ENCODE measurements around the gene CLN3. TPM values are rescaled to one million over a fixed set of nuclear protein-coding genes. Genes with fewer than 3 reads are reported as not detected.
A peak's percentile ranks its signal among the peaks of the same experiment; 100 is the strongest.

The CLN3 gene
- total and polyA plus RNA-seq, 9 of the 15 experiments (the other 6 are each of a cell fraction or from before 2014, with no cell fraction given) = 2.5 to 27.1 (median 11.6) TPM

DNA sequence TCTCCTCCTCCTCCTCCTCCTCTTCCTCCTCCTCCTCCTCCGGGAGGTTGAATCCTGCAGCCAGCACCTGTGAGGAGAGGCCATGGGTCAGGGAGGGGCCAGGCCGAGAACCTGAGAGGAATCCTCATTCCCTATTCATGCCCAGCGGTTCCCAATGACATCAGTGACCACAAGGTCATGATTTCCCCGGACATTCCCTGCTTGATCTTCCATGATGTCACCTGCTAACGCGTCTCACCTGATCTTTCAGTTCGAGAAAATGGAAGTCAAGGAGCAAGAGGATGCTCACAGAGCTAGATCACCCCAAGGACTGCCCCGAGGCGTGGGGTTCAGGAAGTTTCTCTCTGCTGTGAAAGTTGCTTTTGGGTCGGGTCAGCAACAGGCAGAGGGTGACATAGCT, 8.0 kb upstream of the CLN3 start:
- no peak for TF ChIP-seq ZNF766 (CRISPR knock-in tag; conservative IDR thresholded peaks at IDR 0.05)
- Histone ChIP-seq H3K4me1 (replicated peaks in 1 of 2; ENCODE audit: control insufficient read depth in 2 of 2, insufficient read depth in 2 of 2, low read length in 2 of 2) (peaks cover 4 to 49% of the 10 kb centered on the region in 2 experiments; a peak in 4 of 5 replicates), H3K9ac (ENCODE audit: insufficient read depth in 1 of 2, low read depth in 2 of 2, low read length in 2 of 2) (peak overlapping the region in 1 of 2 experiments; percentile 13; a peak in 2 of 4 replicates), H3K9me1 (ENCODE audit: control insufficient read depth, insufficient read depth, low read length) (no peaks in the 10 kb centered on the region), H2AFZ (ENCODE audit: low read depth, low read length) (no peak overlapping the region), H3K9me3 (replicated peaks; ENCODE audit: control insufficient read depth, insufficient read depth, low read depth, low read length) (no peaks in the 10 kb centered on the region), H3K79me2 (ENCODE audit: control insufficient read depth, insufficient read depth, low read length) (no peaks in the 10 kb centered on the region; the same call in 2 of the 3 replicates), H3K27me3 (ENCODE audit: control insufficient read depth in 2 of 2, insufficient read depth in 2 of 2, low read length in 2 of 2) (peaks cover 0 to 19% of the 10 kb centered on the region in 2 experiments; a peak in 2 of 5 replicates), H3K4me3 (no peak overlapping the region), H3K27ac (ENCODE audit: extremely low read depth, low read depth, low read length) (no peak overlapping the region), H3K4me2 (ENCODE audit: insufficient read depth, low read length) (no peak overlapping the region), H4K20me1 (replicated peaks; ENCODE audit: control insufficient read depth, insufficient read depth, low read length) (no peaks in the 10 kb centered on the region), H3K36me3 (ENCODE audit: control insufficient read depth, insufficient read depth, low read length) (no peaks in the 10 kb centered on the region)
- WGBS (ENCODE audit: insufficient coverage, low coverage, missing lambda C conversion rate) = 27% methylated on average over 10 of the region's 10 CpGs
- POLR2A ChIA-PET = no interaction called here
- in situ Hi-C loops (cut with MboI) = loop anchor here (25.0 kb wide), 1 partner anchor 1712 kb away; no protein-coding TSS in a partner anchor
- FAIRE-seq (no peak), DNase-seq (ENCODE audit: extremely low read depth in 1 of 4, low spot score in 3 of 4) (no peak), ATAC-seq (no peak)
- CTCF ChIA-PET (ENCODE audit: low intra/inter-chr PET ratio) = no interaction called here
- intact Hi-C loops (cut with micrococcal nuclease) = no loop called here
- no TSS peak for BruUV-seq (replicated peaks)

DNA sequence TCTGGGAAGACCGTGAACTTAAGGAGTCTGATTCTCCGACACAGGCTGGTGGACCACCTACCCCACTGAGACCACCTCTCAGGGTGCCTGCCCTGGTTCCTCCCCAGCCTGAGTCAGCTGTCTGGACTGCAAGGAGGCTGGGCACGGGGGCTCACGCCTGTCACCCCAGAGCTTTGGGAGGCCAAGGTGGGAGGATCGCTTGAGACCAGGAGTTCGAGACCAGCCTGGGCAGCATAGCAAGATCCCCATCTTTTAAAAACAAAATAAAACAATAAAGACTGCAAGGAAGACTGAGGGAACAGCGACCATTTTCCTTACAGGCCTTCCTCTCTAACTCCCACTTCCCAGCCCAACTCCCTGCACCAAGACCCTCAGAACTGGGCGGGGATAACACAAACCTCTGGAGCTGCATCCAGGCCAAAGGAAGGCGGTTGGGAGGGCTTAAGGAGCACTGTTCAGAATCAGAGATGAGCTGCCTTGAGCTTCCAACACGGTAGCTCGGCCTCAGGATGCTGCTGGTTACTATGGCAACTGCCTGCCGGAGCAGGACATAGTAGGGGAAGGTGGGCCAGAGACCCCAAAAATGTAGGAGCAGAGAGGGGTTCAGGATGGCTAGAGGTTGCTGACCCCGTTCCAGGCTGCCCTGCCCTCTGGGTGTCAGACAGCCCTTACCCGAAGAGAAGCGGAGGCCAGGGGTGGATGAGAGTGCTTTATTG, 7.0 kb upstream of the CLN3 start:
- Histone ChIP-seq H3K36me3 (ENCODE audit: control insufficient read depth, insufficient read depth, low read length) (no peaks in the 10 kb centered on the region), H3K27ac (ENCODE audit: extremely low read depth, low read depth, low read length) (no peak overlapping the region), H3K79me2 (ENCODE audit: control insufficient read depth, insufficient read depth, low read length) (no peaks in the 10 kb centered on the region; the same call in 2 of the 3 replicates), H3K4me2 (ENCODE audit: insufficient read depth, low read length) (no peak overlapping the region), H3K4me3 (no peak overlapping the region), H3K9me3 (replicated peaks; ENCODE audit: control insufficient read depth, insufficient read depth, low read depth, low read length) (no peaks in the 10 kb centered on the region), H3K4me1 (replicated peaks in 1 of 2; ENCODE audit: control insufficient read depth in 2 of 2, insufficient read depth in 2 of 2, low read length in 2 of 2) (peaks cover 12 to 58% of the 10 kb centered on the region in 2 experiments; a peak in 4 of 5 replicates), H3K9ac (ENCODE audit: insufficient read depth in 1 of 2, low read depth in 2 of 2, low read length in 2 of 2) (no peak overlapping the region), H3K27me3 (ENCODE audit: control insufficient read depth in 2 of 2, insufficient read depth in 2 of 2, low read length in 2 of 2) (peaks cover 0 to 11% of the 10 kb centered on the region in 2 experiments; a peak in 2 of 5 replicates), H3K9me1 (ENCODE audit: control insufficient read depth, insufficient read depth, low read length) (no peaks in the 10 kb centered on the region), H2AFZ (ENCODE audit: low read depth, low read length) (no peak overlapping the region), H4K20me1 (replicated peaks; ENCODE audit: control insufficient read depth, insufficient read depth, low read length) (no peaks in the 10 kb centered on the region)
- TF ChIP-seq TRIM24 (IDR thresholded peaks at IDR 0.05) (no peak), ELF1 (tag; IDR thresholded peaks at IDR 0.05) (no peak), ZNF124 (CRISPR knock-in tag; IDR thresholded peaks at IDR 0.05) (no peak), RFX1 (IDR thresholded peaks at IDR 0.05) (peak; percentile 77), SREBF2 (CRISPR knock-in tag; IDR thresholded peaks at IDR 0.05) (no peak), RHOXF2B (CRISPR knock-in tag; conservative IDR thresholded peaks at IDR 0.05) (no peak), ZNF121 (CRISPR knock-in tag; conservative IDR thresholded peaks at IDR 0.05) (peak; percentile 87)
- no TSS peak for BruUV-seq (replicated peaks)
- ChIA-PET POLR2A (interaction anchor here (1.1 kb wide), 1 partner anchor 13 kb away, joined by 4 read pairs; no protein-coding TSS in a partner anchor), CTCF (ENCODE audit: low intra/inter-chr PET ratio) (no interaction called here)
- DNase-seq (ENCODE audit: extremely low read depth in 1 of 4, low spot score in 3 of 4) (no peak), ATAC-seq (no peak), FAIRE-seq (no peak)
- 54% methylated on average over 15 of the region's 15 CpGs for WGBS (ENCODE audit: insufficient coverage, low coverage, missing lambda C conversion rate)
- intact Hi-C loops (cut with micrococcal nuclease) = no loop called here
- in situ Hi-C loops (cut with MboI) = loop anchor here (25.0 kb wide), 1 partner anchor 1713 kb away; no protein-coding TSS in a partner anchor
